HTR-8/SVneo (cell line): Measurements from ENCODE around the gene SLC7A10.

ENCODE experiments used
- DNase-seq: peaks from one replicate; pipeline ENCODE4 v3.0.0; 2011; ENCODE audit warnings: low spot score, mixed read lengths; ENCODE audit not compliant: insufficient read length
- FAIRE-seq: peaks from 2 replicates; lab custom pipeline; 2011; peaks lifted over from hg19 to GRCh38; lab: Jason Lieb, UNC

The SLC7A10 gene

GRCh38 chr19:33225458-33225926 is at the start of gene SLC7A10:
TSS of gene SLC7A10 (minus strand) at chr19:33225850. CDS start at chr19:33225703, 147 bp downstream.
- DNase-seq (no peak), FAIRE-seq (no peak)

GRCh38 chr19:33274663-33275558 is 49.3 kb upstream of the SLC7A10 start:
- FAIRE-seq (no peak), DNase-seq (no peak)

GRCh38 chr19:33273881-33274662 is 48.4 kb upstream of the SLC7A10 start:
- DNase-seq (peak; percentile 40), FAIRE-seq (peak; percentile 90)

DNA sequence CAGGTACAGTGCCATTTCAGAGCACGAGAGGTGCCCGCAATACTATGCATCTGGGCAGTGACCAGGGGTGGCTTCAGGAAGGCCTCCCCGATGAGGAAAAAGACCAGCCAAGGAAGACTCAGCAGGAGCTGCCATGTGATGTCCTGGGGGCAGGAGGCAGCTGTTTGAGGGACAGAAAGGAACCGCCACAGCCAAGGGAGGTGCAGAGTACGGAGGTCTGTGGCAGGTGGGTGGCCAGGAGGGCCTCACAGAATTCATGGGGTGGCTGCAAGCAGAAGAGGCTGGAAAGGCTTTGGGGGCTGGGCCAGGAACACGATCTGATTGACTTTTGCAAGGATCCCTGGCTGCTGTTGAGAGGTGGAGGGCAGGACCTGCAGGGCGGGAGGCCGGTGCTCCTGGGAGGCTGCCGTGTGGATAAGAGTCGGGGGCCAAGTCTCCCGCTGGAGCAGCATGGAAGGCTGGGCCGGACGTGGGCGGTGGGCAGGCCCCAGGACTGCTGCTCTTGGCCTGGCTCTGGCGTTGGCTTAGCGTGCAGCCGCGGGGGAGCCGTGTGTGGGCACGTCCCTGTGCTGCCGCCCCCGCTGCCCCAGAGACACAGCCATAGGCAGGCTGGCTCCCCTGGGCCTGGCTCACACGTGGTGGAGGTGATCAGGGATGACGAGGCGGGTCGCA is 47.6 kb upstream of the SLC7A10 start:
- FAIRE-seq (no peak), DNase-seq (no peak)

GRCh38 chr19:33271246-33272021 is 45.8 kb upstream of the SLC7A10 start:
- no peak for FAIRE-seq
- DNase-seq = no peak

DNA sequence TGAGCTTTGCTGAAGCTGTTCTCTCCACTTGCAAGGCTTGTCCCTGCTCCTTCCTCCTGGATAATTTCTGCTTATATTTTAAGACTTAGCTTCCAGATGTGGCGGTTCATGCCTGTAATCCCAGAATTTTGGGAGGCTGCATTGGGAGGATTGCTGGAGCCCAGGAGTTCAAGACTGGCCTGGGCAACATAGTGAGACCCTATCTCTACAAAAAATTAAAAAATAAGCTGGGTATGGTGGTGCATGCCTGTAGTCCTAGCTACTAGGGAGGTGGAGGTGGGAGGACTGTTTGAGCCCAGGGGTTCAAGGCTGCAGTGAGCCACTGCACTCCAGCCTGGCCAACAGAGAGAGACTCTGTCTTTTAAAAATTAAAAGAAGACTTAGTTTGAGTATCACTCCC is 45.1 kb upstream of the SLC7A10 start:
- DNase-seq (no peak), FAIRE-seq (no peak)

GRCh38 chr19:33269016-33269415 is 43.4 kb upstream of the SLC7A10 start:
- DNase-seq = no peak
- no peak for FAIRE-seq

DNA sequence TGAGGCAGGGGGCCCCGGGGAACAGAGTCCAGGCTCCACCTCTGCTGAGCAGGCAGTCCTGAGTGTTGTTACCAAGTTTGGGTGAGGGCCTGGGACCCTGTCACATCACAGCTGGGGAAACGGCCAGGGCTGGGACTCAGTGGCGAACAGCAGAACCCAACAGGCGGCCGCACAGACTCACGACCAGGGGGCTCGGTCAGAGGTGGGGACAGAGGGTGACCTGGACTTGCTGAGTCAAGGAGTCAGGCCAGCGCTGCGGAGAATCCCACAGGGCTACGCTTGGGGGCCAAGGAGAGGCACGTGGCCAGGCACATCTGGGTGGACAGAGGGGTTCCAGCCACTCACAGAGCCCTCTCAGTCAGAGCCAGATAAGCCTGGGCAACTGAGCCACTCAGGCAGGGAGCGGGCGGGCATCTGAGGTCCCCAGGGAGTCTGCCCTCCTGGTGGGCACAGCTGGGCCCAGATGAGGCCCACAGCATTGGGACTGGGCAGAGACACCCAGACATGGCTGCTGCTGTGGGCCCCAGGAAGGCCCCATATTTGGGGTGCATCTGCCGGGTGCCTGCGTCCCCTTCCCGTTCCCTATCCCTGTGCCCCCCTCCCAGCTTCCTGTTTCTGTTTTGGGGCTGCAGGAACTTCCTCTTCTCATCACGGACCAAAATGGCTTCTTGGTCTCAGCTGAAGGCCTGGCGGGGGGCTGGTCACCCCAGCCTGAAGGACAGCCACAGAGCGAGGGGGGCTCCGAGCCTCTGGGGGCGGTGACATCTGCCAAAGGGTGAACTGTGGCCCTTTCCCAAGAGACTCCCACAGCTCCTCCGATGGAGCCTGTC is 42.7 kb upstream of the SLC7A10 start:
- no peak for FAIRE-seq

DNA sequence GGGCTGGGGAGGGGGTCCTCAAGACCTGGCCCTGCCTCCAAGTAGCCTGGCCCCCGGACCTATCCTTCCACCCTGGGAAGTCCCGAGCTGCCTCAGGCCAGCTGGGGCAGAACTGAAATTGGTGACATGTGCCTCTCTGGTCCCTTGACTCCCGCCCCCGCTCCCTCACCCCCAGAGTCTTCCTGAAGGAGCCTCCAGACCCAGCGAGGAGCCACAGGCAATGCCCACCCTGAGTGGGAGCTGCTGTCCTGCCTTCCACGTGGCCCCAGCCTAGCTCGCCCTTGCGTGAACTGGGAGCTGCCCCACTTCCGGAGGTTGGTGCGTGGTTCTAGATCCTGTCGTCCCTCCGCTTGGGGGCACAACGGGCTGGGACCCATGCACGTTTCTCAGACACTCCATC is 42.1 kb upstream of the SLC7A10 start:
- no peak for FAIRE-seq
- no peak for DNase-seq

More for the DNA sequence above, 42.7 kb upstream of the SLC7A10 start:
- DNase-seq = no peak

- FAIRE-seq = no peak
- no peak for DNase-seq
Measured at GRCh38 chr19:33266974-33267484, 41.4 kb upstream of the SLC7A10 start.

GRCh38 chr19:33264881-33265445 is 39.3 kb upstream of the SLC7A10 start:
- DNase-seq (no peak), FAIRE-seq (no peak)

GRCh38 chr19:33263325-33264023 is 37.8 kb upstream of the SLC7A10 start:
- FAIRE-seq (no peak), DNase-seq (no peak)

DNA sequence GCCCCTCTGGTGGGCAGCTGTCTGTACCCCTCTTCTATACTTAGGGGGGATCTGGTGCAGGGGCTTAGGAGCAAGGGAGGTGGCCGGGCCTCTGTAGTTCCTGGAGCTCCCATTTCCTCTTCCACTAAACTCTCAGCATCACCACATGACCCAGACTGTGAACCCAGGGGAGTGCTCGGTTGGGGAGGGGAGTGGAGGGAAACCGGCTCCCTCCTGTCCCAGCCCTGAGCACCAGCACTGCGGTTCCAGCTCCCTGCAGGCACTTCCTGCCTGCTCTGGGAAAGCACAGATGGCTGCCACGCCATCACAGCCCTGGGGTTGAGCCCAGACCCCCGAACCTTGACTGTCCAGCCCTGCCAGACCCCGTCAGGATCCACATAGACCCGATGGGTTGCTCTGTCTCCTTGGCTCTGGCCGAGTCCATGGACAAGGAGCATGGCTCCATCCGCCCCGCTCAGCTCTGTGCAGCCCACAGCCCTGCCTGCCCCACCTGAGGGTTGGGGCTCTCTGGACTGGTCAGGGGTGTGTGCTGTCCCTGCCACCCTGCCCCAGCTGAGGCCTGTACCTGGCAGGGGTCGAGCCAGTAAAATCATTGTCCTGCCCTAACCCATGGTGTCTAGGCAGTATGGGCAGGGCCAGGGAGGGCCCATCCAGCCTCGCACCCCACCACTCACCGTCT is 36.0 kb upstream of the SLC7A10 start:
- no peak for DNase-seq
- FAIRE-seq = no peak

GRCh38 chr19:33260628-33261418 is 35.2 kb upstream of the SLC7A10 start:
- no peak for DNase-seq
- no peak for FAIRE-seq

DNA sequence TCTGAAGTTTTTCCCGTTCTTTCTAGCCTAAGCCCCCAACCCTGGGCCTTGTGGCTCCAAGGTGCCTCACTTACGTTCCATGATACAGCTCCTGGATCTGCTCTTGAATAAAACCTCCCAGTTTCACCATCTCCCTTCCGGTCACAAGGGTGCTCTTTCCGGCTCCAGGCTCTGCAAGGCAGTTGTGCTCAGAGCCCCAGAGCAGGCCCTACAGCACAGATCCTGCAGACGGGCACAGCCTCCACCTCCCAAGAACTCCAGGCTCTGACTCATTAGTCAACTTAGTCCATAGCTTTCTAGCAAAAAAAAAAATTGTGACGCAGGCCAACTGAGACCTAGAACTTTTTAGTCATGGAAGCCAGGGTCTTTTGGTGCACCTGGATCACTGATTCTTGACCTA is 33.9 kb upstream of the SLC7A10 start:
- FAIRE-seq (no peak), DNase-seq (no peak)

GRCh38 chr19:33257828-33258227 is 32.2 kb upstream of the SLC7A10 start:
- FAIRE-seq = no peak
- no peak for DNase-seq

- FAIRE-seq (no peak), DNase-seq (no peak)
Measured at GRCh38 chr19:33256261-33256660, 30.6 kb upstream of the SLC7A10 start.
